Measurements from ENCODE around the gene BBS10.

- no peak for TF ChIP-seq CTCF (conservative IDR thresholded peaks at IDR 0.05; ENCODE audit: low read depth, low read length)
- no peak for TF ChIP-seq EZH2 (IDR thresholded peaks at IDR 0.05; ENCODE audit: low read length, unreplicated experiment)
- TF ChIP-seq EZH2phosphoT487 (IDR thresholded peaks at IDR 0.05; ENCODE audit: borderline replicate concordance, low read length): no peak
These were observed 39.3 kb downstream of the BBS10 start for GRCh38 chr12:76308866-76309265.

All from PC-3 (cell line).